Thyroid gland (tissue), 4 donors: ENCODE results near the gene SLC25A36.

ENCODE experiments used
- CTCF ChIP-seq, 6 experiments: fragments of 200-600 bp in 3 of 6; fragments of 450-650 bp in 3 of 6; sonication (generic) in 3 of 6; IDR thresholded peaks; one replicate each; pipeline ENCODE4 v1.5.1; 2016 to 2019; ENCODE audit warnings: antibody characterized with exemption in 6 of 6, mild to moderate bottlenecking in 2 of 6, inconsistent platforms in 1 of 6, moderate library complexity in 1 of 6
- POLR2A ChIP-seq, 2 donors: fragments of 450-650 bp; IDR thresholded peaks; one replicate each; pipeline ENCODE4 v1.6.1; 2017; ENCODE audit warnings: antibody characterized with exemption in 2 of 2, mild to moderate bottlenecking in 2 of 2, moderate library complexity in 1 of 2

GRCh38 chr3:140941090-140941433 is 574 bp upstream of the SLC25A36 start:
- TF ChIP-seq CTCF (IDR thresholded peaks at IDR 0.05) (no peak), POLR2A (IDR thresholded peaks at IDR 0.05) (no peak)
